Fibroblast of villous mesenchyme (primary cell): ENCODE measurements around the gene PRUNE2. TPM values are rescaled to one million over a fixed set of nuclear protein-coding genes. Genes with fewer than 3 reads are reported as not detected.

ENCODE experiments used
- DNase-seq: peaks from one replicate; pipeline ENCODE4 v3.0.0-alpha.2; 2010; ENCODE audit warnings: low read depth
- H3K4me3 ChIP-seq: 2 replicates; pipeline ENCODE4 v1.5.1; 2011; ENCODE audit warnings: low read depth, mild to moderate bottlenecking, low read length
- total RNA-seq: library from RNA; depleted of rRNA; stranded (reverse); fragments of >200 nt; gene quantifications from 2 replicates; pipeline ENCODE4 v1.2.3, GENCODE V29; 2012
- TF ChIP-seq, protein P1 (sequence below): IDR thresholded peaks from 2 replicates; pipeline ENCODE4 v1.5.1; 2012; ENCODE audit warnings: low read depth, mild to moderate bottlenecking, low read length; ENCODE audit not compliant: insufficient read depth

The PRUNE2 gene
- total RNA-seq, 1 donor, result 14.2 TPM

DNA sequence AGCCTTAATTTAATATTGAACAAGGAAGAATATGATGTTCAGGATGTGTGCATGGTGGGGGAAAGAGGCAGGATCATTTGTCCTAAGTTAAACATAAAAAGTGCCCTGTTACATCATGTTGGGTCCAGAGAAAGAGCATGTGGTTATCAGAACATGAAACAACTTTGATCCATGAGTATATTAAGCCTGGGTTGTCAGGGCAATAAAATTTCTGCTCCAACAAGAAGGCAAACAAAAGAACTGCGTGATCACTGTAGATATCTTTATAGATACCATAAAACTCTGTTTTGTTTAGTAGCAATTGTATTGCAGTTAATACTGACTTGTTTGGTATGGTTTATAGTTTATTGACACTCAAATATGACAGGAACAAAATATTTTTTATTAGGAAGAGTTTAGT lies 106.4 kb downstream of the PRUNE2 start:
- TF ChIP-seq, protein P1, sequence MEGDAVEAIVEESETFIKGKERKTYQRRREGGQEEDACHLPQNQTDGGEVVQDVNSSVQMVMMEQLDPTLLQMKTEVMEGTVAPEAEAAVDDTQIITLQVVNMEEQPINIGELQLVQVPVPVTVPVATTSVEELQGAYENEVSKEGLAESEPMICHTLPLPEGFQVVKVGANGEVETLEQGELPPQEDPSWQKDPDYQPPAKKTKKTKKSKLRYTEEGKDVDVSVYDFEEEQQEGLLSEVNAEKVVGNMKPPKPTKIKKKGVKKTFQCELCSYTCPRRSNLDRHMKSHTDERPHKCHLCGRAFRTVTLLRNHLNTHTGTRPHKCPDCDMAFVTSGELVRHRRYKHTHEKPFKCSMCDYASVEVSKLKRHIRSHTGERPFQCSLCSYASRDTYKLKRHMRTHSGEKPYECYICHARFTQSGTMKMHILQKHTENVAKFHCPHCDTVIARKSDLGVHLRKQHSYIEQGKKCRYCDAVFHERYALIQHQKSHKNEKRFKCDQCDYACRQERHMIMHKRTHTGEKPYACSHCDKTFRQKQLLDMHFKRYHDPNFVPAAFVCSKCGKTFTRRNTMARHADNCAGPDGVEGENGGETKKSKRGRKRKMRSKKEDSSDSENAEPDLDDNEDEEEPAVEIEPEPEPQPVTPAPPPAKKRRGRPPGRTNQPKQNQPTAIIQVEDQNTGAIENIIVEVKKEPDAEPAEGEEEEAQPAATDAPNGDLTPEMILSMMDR, result no peak
- no peak overlapping the region for H3K4me3 ChIP-seq
- no peak for DNase-seq

DNA sequence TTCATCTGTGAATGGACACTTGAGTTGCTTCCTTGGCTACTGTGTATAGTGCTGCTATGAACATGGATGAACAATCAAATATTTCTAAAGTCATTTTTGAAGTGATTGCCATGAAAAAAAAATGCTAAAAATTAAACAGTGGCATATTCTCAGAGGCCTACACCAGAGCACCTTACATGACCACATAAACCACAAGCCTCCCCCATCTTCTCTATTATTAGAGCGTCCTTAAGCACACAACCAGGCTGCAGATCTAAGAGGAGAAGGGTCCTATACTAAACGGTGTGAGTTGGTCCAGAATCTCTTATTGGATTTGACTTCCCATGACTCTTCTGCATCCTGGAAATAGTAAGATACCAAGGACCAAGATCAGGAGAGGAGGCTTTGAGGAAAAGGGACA lies 107.4 kb downstream of the PRUNE2 start:
- TF ChIP-seq, protein P1, result no peak
- no peak for DNase-seq
- H3K4me3 ChIP-seq, result no peak overlapping the region

DNA sequence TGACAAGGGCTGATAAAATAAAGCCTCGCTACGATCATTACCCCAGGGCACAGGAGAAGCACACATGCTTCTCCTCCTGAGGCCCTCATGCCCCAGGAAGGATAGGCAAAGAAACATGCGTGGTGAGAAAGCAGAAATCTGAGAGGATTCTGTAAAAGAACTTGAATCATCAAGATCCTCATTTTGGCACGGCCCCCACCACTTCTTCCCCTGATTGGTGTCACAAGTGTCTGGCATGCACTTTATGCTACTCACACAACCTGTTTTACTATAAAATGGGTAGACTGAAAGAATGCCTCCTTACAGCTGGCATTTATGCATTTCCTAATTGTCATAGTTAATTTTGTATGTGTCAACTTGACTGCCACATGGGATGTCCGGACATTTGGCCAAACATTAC lies 109.6 kb downstream of the PRUNE2 start:
- no peak for DNase-seq
- H3K4me3 ChIP-seq, result no peak overlapping the region
- TF ChIP-seq, protein P1, result no peak

DNA sequence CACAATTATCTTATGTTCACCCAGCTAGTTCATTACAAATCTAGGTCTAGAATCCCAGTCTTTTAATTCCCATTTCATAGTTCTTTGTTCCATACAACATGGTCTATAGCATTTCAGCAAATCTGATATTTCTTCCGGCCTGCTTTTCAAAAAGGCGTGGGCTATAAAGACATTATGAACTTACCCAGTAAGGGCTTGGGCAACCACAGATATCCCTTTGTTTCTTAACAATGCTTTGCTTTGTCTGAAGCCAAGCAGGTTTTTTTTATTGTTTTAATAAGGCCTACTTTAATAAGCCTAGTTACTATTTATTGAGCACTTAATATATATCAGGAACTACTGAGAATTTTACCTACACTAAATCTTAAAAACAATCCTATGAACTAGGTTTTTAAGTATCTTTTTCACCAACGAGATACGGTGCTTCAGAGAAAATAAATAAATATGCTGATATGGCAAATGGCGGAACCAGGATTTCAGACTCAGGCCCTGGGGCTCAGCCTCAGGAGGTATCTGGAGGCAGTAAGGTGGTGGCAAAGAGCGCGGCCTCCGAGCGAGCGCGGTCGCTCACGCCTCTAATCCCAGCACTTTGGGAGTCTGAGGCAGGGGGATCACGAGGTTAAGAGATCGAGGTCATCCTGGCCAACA lies 112.0 kb downstream of the PRUNE2 start:
- no peak overlapping the region for H3K4me3 ChIP-seq
- TF ChIP-seq, protein P1, result no peak
- no peak for DNase-seq

DNA sequence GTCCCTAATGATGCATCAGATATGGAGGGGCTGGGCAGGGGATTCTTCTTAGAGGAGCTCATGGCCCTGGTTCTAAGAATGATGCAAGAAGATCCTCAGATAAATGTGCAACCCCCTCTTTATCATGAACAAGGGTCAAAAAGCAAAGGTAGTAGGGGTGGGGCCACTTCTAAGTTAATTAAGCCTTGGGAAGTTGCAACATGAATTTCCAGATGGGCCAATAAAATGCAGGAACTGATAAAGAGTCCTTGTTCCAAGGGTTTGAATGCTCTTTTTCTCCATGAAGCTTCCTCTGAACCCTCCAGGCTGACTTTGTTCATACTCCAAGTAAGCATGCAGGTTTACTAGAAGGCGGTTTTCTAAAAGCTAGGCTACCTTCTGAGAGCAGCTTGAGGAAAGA lies 116.1 kb downstream of the PRUNE2 start:
- no peak for DNase-seq
- no peak overlapping the region for H3K4me3 ChIP-seq
- TF ChIP-seq, protein P1, result no peak

DNA sequence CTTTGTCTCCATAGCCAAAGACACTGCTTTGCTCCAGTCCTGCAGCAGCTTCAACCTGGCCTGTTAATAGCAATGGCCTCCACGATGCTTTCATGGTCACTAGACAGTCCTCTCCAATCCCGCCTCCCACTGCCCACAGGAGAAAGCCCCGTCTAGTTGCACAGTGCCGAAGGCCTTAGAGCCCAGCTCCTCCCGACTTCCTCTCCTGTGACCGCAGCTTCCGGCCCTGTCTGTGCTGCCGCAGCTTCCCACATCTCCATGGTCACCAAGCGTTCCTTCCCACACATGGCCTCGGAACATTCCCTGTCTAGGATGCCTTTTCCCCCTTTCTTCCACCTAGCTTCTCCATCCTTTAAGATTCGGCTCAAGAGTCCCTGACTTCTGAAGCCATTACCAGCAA lies 118.2 kb downstream of the PRUNE2 start:
- no peak overlapping the region for H3K4me3 ChIP-seq
- DNase-seq, result no peak
- TF ChIP-seq, protein P1, result no peak

DNA sequence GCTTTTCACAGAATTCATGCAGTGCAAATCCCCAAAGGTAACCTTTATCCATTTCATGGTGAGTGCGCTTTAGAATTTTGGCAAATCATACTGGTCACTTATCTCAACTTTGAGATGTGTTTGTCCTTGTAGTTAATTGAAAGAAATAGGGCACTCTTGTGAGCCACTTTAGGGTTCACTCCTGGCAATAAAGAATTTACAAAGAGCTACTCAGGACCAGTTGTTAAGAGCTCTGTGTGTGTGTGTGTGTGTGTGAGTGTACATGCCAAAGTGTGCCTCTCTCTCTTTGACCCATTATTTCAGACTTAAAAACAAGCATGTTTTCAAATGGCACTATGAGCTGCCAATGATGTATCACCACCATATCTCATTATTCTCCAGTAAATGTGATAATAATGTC lies 120.4 kb downstream of the PRUNE2 start:
- no peak overlapping the region for H3K4me3 ChIP-seq
- TF ChIP-seq, protein P1, result no peak
- no peak for DNase-seq
